Stimulated activated CD4-positive, alpha-beta T cell treated with anti-CD3 and anti-CD28 coated beads, Interleukin-1b, Interleukin-23, amount 100 ng/mL, for 1 hour (primary cell): ENCODE data around the gene GTPBP2.
"Not testable (repeated sequence)": the region's sequence is repeated elsewhere in the genome, so short reads cannot be mapped to it uniquely, and the experiment has no call there.

Experiments
- DNase-seq, 2 donors: peaks; one replicate each; pipeline ENCODE4 v3.0.0-alpha.2; 2020; ENCODE audit warnings: low read depth in 2 of 2

Gene GTPBP2

GRCh38 chr6:43624786-43625288, 4.2 kb downstream of the GTPBP2 start:
- no peak for DNase-seq

- DNase-seq = no peak
Measured at GRCh38 chr6:43623880-43624785, 4.9 kb downstream of the GTPBP2 start.

GRCh38 chr6:43622541-43622940, 6.5 kb downstream of the GTPBP2 start:
- DNase-seq = no peak

- no peak for DNase-seq
Measured at GRCh38 chr6:43621836-43622180, 7.3 kb downstream of the GTPBP2 start.

GRCh38 chr6:43621078-43621835, 7.8 kb downstream of the GTPBP2 start:
- no peak for DNase-seq

- no peak for DNase-seq
Measured at GRCh38 chr6:43616725-43617472, 12.2 kb downstream of the GTPBP2 start.

- DNase-seq = no peak
Measured at GRCh38 chr6:43614396-43614730, 14.7 kb downstream of the GTPBP2 start.

- DNase-seq = no peak
Measured at GRCh38 chr6:43613721-43614395, 15.2 kb downstream of the GTPBP2 start.

GRCh38 chr6:43610431-43610830, 18.6 kb downstream of the GTPBP2 start:
- no peak for DNase-seq

GRCh38 chr6:43609402-43609801, 19.7 kb downstream of the GTPBP2 start:
- no peak for DNase-seq

- no peak for DNase-seq
Measured at GRCh38 chr6:43608807-43609206, 20.3 kb downstream of the GTPBP2 start.

- DNase-seq = peak in 1 of 2 donors; percentile 39
Measured at GRCh38 chr6:43608310-43608763, 20.7 kb downstream of the GTPBP2 start.

GRCh38 chr6:43606019-43606418, 23.0 kb downstream of the GTPBP2 start:
- no peak for DNase-seq

GRCh38 chr6:43604174-43604573, 24.9 kb downstream of the GTPBP2 start:
- no peak for DNase-seq

GRCh38 chr6:43600595-43600994, 28.5 kb downstream of the GTPBP2 start:
- no peak for DNase-seq

GRCh38 chr6:43593938-43594337, 35.1 kb downstream of the GTPBP2 start:
- DNase-seq = no peak

- not testable (repeated sequence) for DNase-seq
Measured at GRCh38 chr6:43589564-43589963, 39.5 kb downstream of the GTPBP2 start.

- no peak for DNase-seq
Measured at GRCh38 chr6:43588194-43588593, 40.9 kb downstream of the GTPBP2 start.

GRCh38 chr6:43584892-43585570, 44.0 kb downstream of the GTPBP2 start:
- DNase-seq = no peak

GRCh38 chr6:43582911-43583310, 46.2 kb downstream of the GTPBP2 start:
- DNase-seq = no peak

GRCh38 chr6:43579171-43579570, 49.9 kb downstream of the GTPBP2 start:
- DNase-seq = no peak
